OCI-LY3 (cell line): Measurements from ENCODE around the gene CHKA.

Experiments used
- CTCF ChIP-seq: fragments of 200-600, 300-600 bp; sonication (generic); IDR thresholded peaks from 2 replicates; pipeline ENCODE4 v1.5.1; 2014; ENCODE audit warnings: antibody characterized with exemption, low read length, low read depth
- EZH2phosphoT487 ChIP-seq: fragments of 200-600 bp; shearing (Covaris generic); IDR thresholded peaks from 2 replicates; pipeline ENCODE4 v1.6.1; 2018; ENCODE audit warnings: antibody characterized with exemption, mixed run types, low read depth

GRCh38 chr11:68164437-68164836 is 43.2 kb upstream of the CHKA start:
- TF ChIP-seq CTCF (no peak), EZH2phosphoT487 (no peak)
